Activated naive CD4-positive, alpha-beta T cell treated with anti-CD3 and anti-CD28 coated beads, Interleukin-2, amount 50 U/mL, for 16 hours (primary cell): ENCODE data around the gene PTPRK.

Experiments used
- DNase-seq: peaks from one replicate; pipeline ENCODE4 v3.0.0-alpha.2; 2020

The PTPRK gene

GRCh38 chr6:128515550-128516513 lies 4.6 kb downstream of the PTPRK start:
- no peak for DNase-seq

GRCh38 chr6:128513878-128514277 lies 6.5 kb downstream of the PTPRK start:
- DNase-seq: no peak

DNA sequence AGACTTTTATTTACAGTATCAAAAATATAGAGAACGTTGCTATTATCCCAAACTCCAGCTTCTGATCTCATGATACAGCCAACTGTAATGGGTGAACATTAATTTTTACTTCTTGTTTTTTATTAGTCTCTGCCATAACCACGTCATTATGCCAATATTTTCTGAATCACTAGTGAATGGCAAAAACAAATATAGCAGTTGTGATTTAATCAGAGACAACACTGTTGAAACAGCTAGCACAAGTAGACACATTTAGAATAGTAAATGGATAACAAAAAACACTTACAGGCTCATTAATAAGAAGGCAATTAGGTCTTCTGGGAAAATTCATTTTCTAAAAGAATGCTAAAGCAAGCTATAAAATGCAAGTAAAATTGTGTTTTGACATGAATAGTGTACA lies 8.1 kb downstream of the PTPRK start:
- DNase-seq: no peak

DNA sequence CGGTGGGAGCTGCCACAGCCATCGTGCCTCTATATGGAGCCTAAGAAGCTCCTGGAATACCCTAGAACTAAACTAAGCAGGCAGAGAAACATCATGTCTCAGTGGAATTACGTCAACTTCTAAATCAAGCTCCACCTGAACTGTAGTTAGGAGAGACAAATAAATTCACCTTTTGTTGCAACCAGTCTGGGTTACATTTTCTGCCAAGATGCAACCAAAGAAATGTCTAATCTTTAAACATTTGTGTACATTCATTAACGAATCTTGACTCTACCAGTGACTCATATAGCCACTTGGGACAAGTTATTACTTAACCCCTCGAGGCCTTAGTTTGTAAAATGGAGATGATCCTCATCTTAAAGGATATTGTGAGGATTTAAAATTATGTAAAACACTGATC lies 8.9 kb downstream of the PTPRK start:
- DNase-seq: no peak

- no peak for DNase-seq
Observed at GRCh38 chr6:128509709-128510108, 10.7 kb downstream of the PTPRK start.

GRCh38 chr6:128508588-128509296 lies 11.7 kb downstream of the PTPRK start:
- no peak for DNase-seq

- DNase-seq: no peak
Observed at GRCh38 chr6:128507337-128508310, 12.8 kb downstream of the PTPRK start.

- no peak for DNase-seq
Observed at GRCh38 chr6:128505603-128506002, 14.8 kb downstream of the PTPRK start.

DNA sequence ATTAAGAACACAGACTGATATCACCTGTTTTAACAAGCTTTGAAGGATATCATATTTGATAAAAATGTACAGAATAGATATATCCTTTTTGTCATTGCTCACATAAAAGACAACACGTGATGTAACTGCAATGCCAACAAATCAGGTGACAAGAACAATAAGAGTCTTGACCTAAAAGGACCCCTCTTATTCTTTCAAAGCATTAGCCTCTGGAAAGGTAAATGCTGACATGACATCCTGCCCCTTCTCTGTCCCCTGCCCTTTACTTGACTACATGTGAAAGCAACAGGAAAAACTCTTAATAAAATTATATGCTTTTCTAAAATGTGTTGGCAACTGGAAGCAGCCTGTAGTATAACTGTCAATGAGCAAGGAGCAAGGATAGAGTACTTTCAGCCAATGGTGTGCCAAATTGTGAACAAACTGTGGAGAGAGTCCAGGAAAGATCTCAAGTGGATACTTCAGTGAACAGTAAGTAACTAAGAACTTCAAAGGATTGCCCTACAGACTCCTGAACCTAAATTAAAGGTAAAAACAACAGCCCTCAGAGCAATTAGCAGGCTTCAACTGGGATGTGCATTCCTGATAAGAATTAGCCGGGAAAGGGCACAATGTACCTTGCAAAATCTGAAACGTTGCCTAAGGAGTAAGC lies 16.3 kb downstream of the PTPRK start:
- no peak for DNase-seq

GRCh38 chr6:128500749-128501600 lies 19.4 kb downstream of the PTPRK start:
- DNase-seq: no peak

- no peak for DNase-seq
Observed at GRCh38 chr6:128500014-128500413, 20.4 kb downstream of the PTPRK start.

DNA sequence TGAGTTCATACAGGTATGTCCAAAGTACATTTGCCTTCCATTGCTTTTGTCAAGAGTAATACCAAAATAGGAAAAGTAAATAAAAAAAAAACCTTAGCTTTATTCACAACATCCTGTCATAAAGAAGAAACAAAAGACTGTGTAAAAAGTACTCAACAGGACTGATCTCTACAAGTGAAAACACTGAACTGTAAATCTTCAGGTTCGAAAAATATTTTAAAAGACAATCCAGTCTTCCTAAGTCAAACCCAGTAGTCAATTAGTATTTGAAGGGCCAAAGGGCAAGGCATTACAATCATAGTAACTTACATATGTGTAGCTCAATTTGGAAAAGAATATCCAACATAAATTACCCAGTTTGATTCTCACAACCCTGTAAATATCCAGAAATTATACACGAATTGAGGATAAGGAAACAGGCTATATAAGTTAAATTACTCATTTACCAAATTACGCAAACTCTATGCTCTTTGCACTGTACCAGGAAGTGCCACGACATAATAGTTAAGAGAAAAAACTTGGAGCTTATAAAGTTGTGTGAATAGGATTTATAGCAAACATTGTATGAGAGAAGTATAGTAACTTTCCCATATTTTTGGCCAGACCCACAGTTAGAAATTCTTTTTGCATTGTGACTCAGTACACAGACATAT lies 21.2 kb downstream of the PTPRK start:
- DNase-seq: no peak

DNA sequence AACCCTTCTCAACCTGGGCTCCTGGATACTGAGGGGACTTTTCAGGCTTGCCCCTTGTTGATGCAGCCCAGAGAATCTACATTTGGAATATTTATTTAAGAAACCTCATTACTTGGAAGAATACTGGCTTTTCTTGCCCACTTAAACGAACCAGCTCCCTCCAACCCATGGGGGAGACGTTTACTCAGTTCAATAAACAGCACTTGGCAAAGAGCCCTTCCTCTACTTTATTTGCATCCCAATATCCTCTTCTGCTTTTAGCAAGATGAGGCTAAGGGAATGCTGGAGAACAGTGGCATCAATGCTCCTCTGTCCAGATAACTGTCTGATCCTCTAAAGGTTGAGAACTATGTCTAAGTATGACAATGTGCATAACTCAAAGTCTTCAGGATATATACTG lies 22.2 kb downstream of the PTPRK start:
- no peak for DNase-seq

DNA sequence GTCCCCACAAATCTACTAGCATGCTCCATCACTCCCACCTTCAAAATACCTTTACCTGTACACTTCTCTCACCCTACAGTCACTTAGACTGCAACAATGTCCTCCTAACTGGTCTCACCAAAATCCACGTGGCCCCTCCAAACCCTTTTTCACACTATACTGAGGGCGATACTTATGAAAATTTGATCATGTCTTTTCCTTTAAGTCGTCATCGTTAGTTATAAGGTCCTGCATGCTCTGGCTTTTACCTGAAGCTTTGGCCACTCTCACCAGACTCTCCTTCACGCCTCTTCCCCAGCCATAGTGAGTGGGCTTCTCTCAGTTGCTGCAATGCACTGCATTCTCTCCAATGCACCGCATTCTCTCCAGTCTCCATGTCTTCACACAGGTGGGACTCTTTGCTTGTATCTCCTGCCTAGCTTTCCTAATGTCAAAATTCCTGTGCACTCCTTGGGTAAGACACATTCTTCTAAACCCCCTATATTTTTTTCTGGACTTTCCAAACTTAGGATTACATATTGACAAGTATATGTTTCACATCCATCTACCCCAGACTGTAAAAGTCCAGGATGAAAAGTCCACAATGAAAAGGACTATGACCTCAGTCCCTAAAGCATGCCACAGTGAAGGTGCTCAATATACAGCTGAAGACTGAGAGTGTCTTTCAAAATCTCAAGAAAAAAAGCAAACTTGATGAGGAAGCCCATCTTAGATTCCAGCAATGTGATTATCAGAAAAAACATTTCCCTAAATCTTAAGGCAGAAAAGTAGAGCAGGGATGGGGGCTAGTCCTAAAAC lies 24.7 kb downstream of the PTPRK start:
- DNase-seq: no peak

- no peak for DNase-seq
Observed at GRCh38 chr6:128494440-128494839, 26.0 kb downstream of the PTPRK start.

- DNase-seq: no peak
Observed at GRCh38 chr6:128493877-128494276, 26.5 kb downstream of the PTPRK start.

- DNase-seq: no peak
Observed at GRCh38 chr6:128492386-128492785, 28.0 kb downstream of the PTPRK start.

- DNase-seq: no peak
Observed at GRCh38 chr6:128491610-128492206, 28.7 kb downstream of the PTPRK start.

GRCh38 chr6:128491100-128491581 lies 29.3 kb downstream of the PTPRK start:
- DNase-seq: no peak
